MCF 10A (cell line): ENCODE data around the gene RAET1E. TPM values are rescaled to one million over a fixed set of nuclear protein-coding genes. Genes with fewer than 3 reads are reported as not detected.

Experiments
- BruUV-seq: library from RNA; stranded (reverse); fragments of 400-500 nt; replicated peaks from 2 replicates; lab custom pipeline; 2021; lab: Mats Ljungman, UMichigan
- CTCF ChIA-PET: fragments of 300-600 bp; sonication (Branson Sonifier 250); formaldehyde crosslinking; extraction: SDS; loops from one replicate; lab custom pipeline; 2021; ENCODE audit warnings: antibody characterized with exemption, inconsistent platforms; lab: Yijun Ruan, JAX
- POLR2A ChIA-PET: fragments of 300-600, 350-650 bp; sonication (Branson Sonifier 250); formaldehyde crosslinking; extraction: SDS; loops from one replicate; lab custom pipeline; 2020; ENCODE audit warnings: antibody characterized with exemption, inconsistent platforms; lab: Yijun Ruan, JAX
- DNase-seq: peaks from one replicate; pipeline ENCODE4 v3.0.0-alpha.2; 2018; ENCODE audit not compliant: unreplicated experiment
- H3K27ac Mint-ChIP-seq: one replicate; pipeline ENCODE4 v1.8.0; 2022; ENCODE audit warnings: mild to moderate bottlenecking, low read depth, mixed read lengths; ENCODE audit not compliant: unreplicated experiment
- H3K27me3 Mint-ChIP-seq: one replicate; pipeline ENCODE4 v1.8.0; 2022; ENCODE audit warnings: mixed read lengths; ENCODE audit not compliant: insufficient read depth, unreplicated experiment
- H3K36me3 Mint-ChIP-seq: one replicate; pipeline ENCODE4 v1.8.0; 2022; ENCODE audit warnings: mild to moderate bottlenecking, moderate library complexity, mixed read lengths; ENCODE audit not compliant: insufficient read depth, unreplicated experiment
- H3K4me1 Mint-ChIP-seq: one replicate; pipeline ENCODE4 v1.8.0; 2022; ENCODE audit warnings: mixed read lengths; ENCODE audit not compliant: insufficient read depth, unreplicated experiment
- H3K4me3 Mint-ChIP-seq: one replicate; pipeline ENCODE4 v1.8.0; 2022; ENCODE audit warnings: mild to moderate bottlenecking, moderate library complexity, mixed read lengths; ENCODE audit not compliant: unreplicated experiment
- H3K9me3 Mint-ChIP-seq: one replicate; pipeline ENCODE4 v1.8.0; 2022; ENCODE audit warnings: mixed read lengths; ENCODE audit not compliant: unreplicated experiment
- intact Hi-C: fragments of 100-400 bp; cut with micrococcal nuclease; formaldehyde crosslinking; loops from 2 replicates; pipeline ENCODE4 v1.14.1; 2022
- total RNA-seq: library from RNA; stranded (reverse); gene quantifications from 2 replicates; pipeline ENCODE4 v1.2.3, GENCODE V29; 2022
- TF ChIP-seq, protein P1 (sequence below): fragments of 200-600 bp; IDR thresholded peaks from one replicate; pipeline ENCODE4 v1.8.0; 2022; ENCODE audit warnings: antibody characterized with exemption, mild to moderate bottlenecking; ENCODE audit not compliant: unreplicated experiment

The RAET1E gene
- total RNA-seq, 1 experiment from 2014 or later, result 37.6 TPM

DNA sequence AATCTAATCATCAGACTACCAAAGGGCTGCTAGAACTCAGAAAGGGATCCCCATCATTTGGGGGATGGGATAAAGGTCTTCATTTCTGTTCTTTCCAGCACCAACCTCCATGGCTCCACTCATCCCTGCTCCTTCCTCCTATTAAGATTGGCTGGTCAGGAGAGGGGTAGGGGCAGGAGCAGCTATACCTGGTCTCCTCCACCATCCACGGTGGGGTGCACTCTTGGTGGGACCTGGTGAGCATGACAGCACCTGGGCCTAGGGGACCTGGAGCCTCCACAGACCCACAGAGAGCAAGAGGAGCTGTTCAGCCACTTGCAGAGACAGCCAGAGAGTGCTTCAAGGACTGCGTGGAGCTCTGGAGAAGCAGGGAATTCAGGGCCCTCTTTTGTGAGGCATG, 37.8 kb upstream of the RAET1E start:
- Mint-ChIP-seq H3K27me3 (peaks cover 11% of the 10 kb centered on the region), H3K36me3 (no peaks in the 10 kb centered on the region), H3K4me1 (peaks cover 23% of the 10 kb centered on the region), H3K4me3 (no peak overlapping the region), H3K9me3 (no peaks in the 10 kb centered on the region), H3K27ac (no peak overlapping the region)
- no peak for DNase-seq
- CTCF ChIA-PET, result interaction anchor here (0.6 to 2.3 kb wide), 9 partner anchors 77 to 679 kb away, joined by 3 to 9 read pairs (median 4); no protein-coding TSS in a partner anchor
- BruUV-seq, result no TSS peak
- TF ChIP-seq, protein P1, sequence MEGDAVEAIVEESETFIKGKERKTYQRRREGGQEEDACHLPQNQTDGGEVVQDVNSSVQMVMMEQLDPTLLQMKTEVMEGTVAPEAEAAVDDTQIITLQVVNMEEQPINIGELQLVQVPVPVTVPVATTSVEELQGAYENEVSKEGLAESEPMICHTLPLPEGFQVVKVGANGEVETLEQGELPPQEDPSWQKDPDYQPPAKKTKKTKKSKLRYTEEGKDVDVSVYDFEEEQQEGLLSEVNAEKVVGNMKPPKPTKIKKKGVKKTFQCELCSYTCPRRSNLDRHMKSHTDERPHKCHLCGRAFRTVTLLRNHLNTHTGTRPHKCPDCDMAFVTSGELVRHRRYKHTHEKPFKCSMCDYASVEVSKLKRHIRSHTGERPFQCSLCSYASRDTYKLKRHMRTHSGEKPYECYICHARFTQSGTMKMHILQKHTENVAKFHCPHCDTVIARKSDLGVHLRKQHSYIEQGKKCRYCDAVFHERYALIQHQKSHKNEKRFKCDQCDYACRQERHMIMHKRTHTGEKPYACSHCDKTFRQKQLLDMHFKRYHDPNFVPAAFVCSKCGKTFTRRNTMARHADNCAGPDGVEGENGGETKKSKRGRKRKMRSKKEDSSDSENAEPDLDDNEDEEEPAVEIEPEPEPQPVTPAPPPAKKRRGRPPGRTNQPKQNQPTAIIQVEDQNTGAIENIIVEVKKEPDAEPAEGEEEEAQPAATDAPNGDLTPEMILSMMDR, result no peak
- POLR2A ChIA-PET, result interaction anchor here (0.7 to 1.5 kb wide), 2 partner anchors 81 to 89 kb away, joined by 3 to 4 read pairs; no protein-coding TSS in a partner anchor
- intact Hi-C loops, result loop anchor here (5.0 kb wide), 1 partner anchor 402 kb away; no protein-coding TSS in a partner anchor

DNA sequence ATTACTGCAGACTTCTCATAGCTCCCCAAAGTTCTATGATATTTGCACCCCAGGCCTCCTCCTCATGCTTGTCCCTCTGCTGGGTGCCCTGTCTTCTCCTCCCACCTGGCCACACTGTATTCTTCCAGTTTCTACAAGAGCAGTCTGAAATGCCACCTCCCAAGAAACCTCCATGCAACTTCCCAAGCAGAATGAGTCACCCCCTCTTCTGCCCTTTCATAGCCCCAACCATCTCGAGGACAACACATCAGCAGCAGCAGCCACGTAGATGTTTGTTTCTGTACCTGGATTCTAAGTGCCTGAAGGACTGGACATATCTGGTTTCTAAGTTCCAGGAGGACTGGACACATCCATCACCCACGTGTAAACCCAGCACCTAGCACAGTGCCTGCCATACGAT, 37.3 kb upstream of the RAET1E start:
- peaks cover 15% of the 10 kb centered on the region for H3K27me3 Mint-ChIP-seq
- no peak overlapping the region for H3K27ac Mint-ChIP-seq
- DNase-seq, result no peak
- ChIA-PET POLR2A (interaction anchor here (0.7 to 1.5 kb wide), 2 partner anchors 81 to 88 kb away, joined by 3 to 4 read pairs; no protein-coding TSS in a partner anchor), CTCF (interaction anchor here (0.7 to 2.3 kb wide), 9 partner anchors 14 to 678 kb away, joined by 3 to 9 read pairs (median 4); no protein-coding TSS in a partner anchor)
- H3K36me3 Mint-ChIP-seq, result no peaks in the 10 kb centered on the region
- no TSS peak for BruUV-seq
- intact Hi-C loops, result loop anchor here (5.0 kb wide), 1 partner anchor 402 kb away; no protein-coding TSS in a partner anchor
- no peaks in the 10 kb centered on the region for H3K9me3 Mint-ChIP-seq
- peaks cover 23% of the 10 kb centered on the region for H3K4me1 Mint-ChIP-seq
- TF ChIP-seq, protein P1, result no peak
- no peak overlapping the region for H3K4me3 Mint-ChIP-seq

DNA sequence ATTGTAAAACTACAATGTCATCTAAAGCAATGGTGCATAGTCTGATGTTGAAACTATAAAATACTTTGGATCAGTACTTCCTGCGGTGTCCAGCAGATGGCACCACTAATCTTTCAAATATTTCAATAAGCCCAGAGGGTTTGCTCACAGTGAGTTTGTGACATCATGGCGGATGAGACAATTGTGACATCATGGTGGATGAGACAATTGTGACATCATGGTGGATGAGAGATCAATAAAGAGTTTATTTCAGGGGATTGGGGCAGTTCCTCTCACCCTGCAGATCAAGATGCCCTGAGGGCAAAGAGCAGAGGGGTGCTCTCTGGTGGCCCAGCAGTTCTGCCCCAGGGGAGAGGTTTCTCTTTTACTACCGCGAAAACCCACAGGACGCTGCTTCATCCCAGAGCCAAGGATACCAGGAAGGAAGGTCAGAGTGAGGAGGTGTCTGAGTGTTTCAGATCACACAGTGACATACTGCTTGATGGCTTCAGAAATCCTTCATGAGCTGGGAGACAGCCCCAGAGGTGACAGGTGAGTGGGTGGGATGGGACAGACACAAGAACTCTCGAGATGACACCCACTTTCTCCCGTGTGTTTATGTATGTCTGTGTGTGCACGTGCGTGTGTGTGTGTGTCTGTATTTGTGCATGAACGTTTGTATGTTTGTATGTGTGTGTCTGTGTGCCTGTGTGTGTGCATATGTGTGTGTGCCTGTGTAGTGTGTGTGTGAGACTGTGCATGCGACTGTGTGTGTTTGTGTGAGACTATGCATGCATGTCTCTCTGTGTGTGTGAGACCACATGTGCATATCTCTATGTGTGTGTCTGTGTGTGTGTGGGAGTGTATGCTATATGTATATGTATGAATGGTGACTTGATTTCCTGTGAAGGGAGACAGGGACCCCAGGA, 36.6 kb upstream of the RAET1E start:
- Mint-ChIP-seq H3K27me3 (peaks cover 22% of the 10 kb centered on the region), H3K36me3 (no peaks in the 10 kb centered on the region), H3K27ac (no peak overlapping the region), H3K4me3 (no peak overlapping the region), H3K9me3 (no peaks in the 10 kb centered on the region), H3K4me1 (peaks cover 23% of the 10 kb centered on the region)
- DNase-seq, result peak; percentile 74
- BruUV-seq, result no TSS peak
- TF ChIP-seq, protein P1, result peak; percentile 67
- ChIA-PET CTCF (interaction anchor here (0.7 to 2.3 kb wide), 11 partner anchors 13 to 678 kb away, joined by 3 to 9 read pairs (median 4); no protein-coding TSS in a partner anchor), POLR2A (interaction anchor here (0.7 to 1.5 kb wide), 3 partner anchors 82 to 925 kb away, joined by 3 to 4 read pairs (median 3); no protein-coding TSS in a partner anchor)
- intact Hi-C loops, result loop anchor here (1.0 to 5.0 kb wide), 5 partner anchors 83 to 881 kb away; partner anchors contain the start of gene ULBP3

DNA sequence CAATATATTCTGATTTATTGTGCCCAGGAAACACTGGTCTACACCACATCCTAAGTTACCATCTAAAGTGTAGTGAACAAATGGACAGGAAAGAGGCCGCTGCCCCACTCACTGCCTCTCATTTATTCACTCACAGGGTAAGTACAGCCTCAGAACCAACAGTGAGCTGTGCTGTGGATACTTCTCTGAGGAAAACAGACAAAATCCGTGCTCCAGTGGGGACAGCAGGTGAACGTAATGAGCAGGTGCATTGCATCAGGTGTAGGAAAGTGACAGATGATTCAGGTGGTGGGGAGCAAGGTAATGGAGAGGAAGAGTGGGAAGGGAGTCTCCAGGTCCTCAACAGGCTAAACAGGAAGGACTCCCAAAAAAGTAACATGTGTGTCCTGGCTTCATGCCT, 35.5 kb upstream of the RAET1E start:
- no peak for DNase-seq
- no peaks in the 10 kb centered on the region for H3K36me3 Mint-ChIP-seq
- H3K9me3 Mint-ChIP-seq, result no peaks in the 10 kb centered on the region
- peaks cover 23% of the 10 kb centered on the region for H3K27me3 Mint-ChIP-seq
- ChIA-PET CTCF (interaction anchor here (0.5 to 1.0 kb wide), 2 partner anchors 87 to 136 kb away, joined by 3 to 4 read pairs; partner anchors contain the start of gene ULBP3), POLR2A (no interaction called here)
- intact Hi-C loops, result no loop called here
- H3K4me1 Mint-ChIP-seq, result peaks cover 17% of the 10 kb centered on the region
- no peak overlapping the region for H3K4me3 Mint-ChIP-seq
- BruUV-seq, result no TSS peak
- TF ChIP-seq, protein P1, result no peak
- no peak overlapping the region for H3K27ac Mint-ChIP-seq
